ENCODE data around the gene MAOB.
"Not testable (repeated sequence)": the region's sequence is repeated elsewhere in the genome, so short reads cannot be mapped to it uniquely, and the experiment has no call there.

MAOB gene

GRCh38 chrX:43882294-43882681 lies at the start of gene MAOB:
Gene MAOB (minus strand): TSS chrX:43882450. CDS start chrX:43882299, 151 bp downstream.
- DNase-seq (ENCODE audit: low read depth) = peak; percentile 8

- not testable (repeated sequence) for DNase-seq (ENCODE audit: low read depth)
These were observed 39.8 kb upstream of the MAOB start for GRCh38 chrX:43922032-43922431.

- DNase-seq (ENCODE audit: low read depth) = not testable (repeated sequence)
These were observed 28.5 kb upstream of the MAOB start for GRCh38 chrX:43910772-43911171.

GRCh38 chrX:43910012-43910411 lies 27.8 kb upstream of the MAOB start:
- DNase-seq (ENCODE audit: low read depth) = no peak

- DNase-seq (ENCODE audit: low read depth) = no peak
These were observed 26.9 kb upstream of the MAOB start for GRCh38 chrX:43909141-43909540.

- no peak for DNase-seq (ENCODE audit: low read depth)
These were observed 17.9 kb upstream of the MAOB start for GRCh38 chrX:43899878-43900815.

- DNase-seq (ENCODE audit: low read depth) = no peak
These were observed 16.3 kb upstream of the MAOB start for GRCh38 chrX:43898406-43899035.

GRCh38 chrX:43897290-43897689 lies 15.0 kb upstream of the MAOB start:
- no peak for DNase-seq (ENCODE audit: low read depth)

GRCh38 chrX:43892336-43892870 lies 10.2 kb upstream of the MAOB start:
- DNase-seq (ENCODE audit: low read depth) = no peak

- DNase-seq (ENCODE audit: low read depth) = no peak
These were observed 3.4 kb upstream of the MAOB start for GRCh38 chrX:43885617-43886016.

- DNase-seq (ENCODE audit: low read depth) = no peak
These were observed 598 bp downstream of the MAOB start for GRCh38 chrX:43881410-43882293.

GRCh38 chrX:43880425-43880824 lies 1.8 kb downstream of the MAOB start:
- no peak for DNase-seq (ENCODE audit: low read depth)

- no peak for DNase-seq (ENCODE audit: low read depth)
These were observed 3.2 kb downstream of the MAOB start for GRCh38 chrX:43878906-43879526.

GRCh38 chrX:43876680-43877079 lies 5.6 kb downstream of the MAOB start:
- DNase-seq (ENCODE audit: low read depth) = no peak

- DNase-seq (ENCODE audit: low read depth) = no peak
These were observed 11.4 kb downstream of the MAOB start for GRCh38 chrX:43870758-43871419.

- DNase-seq (ENCODE audit: low read depth) = no peak
These were observed 12.2 kb downstream of the MAOB start for GRCh38 chrX:43870011-43870410.

GRCh38 chrX:43868791-43869190 lies 13.5 kb downstream of the MAOB start:
- no peak for DNase-seq (ENCODE audit: low read depth)

GRCh38 chrX:43866423-43866822 lies 15.8 kb downstream of the MAOB start:
- no peak for DNase-seq (ENCODE audit: low read depth)

GRCh38 chrX:43865791-43866190 lies 16.5 kb downstream of the MAOB start:
- no peak for DNase-seq (ENCODE audit: low read depth)

GRCh38 chrX:43862434-43862833 lies 19.8 kb downstream of the MAOB start:
- DNase-seq (ENCODE audit: low read depth) = no peak

- no peak for DNase-seq (ENCODE audit: low read depth)
These were observed 20.5 kb downstream of the MAOB start for GRCh38 chrX:43861750-43862149.
